Measurements from ENCODE around the gene NRP2. TPM values are rescaled to one million over a fixed set of nuclear protein-coding genes. Genes with fewer than 3 reads are reported as not detected.

Gene NRP2
- total RNA-seq, 1 donor from 2014 or later: 76.7 TPM

DNA sequence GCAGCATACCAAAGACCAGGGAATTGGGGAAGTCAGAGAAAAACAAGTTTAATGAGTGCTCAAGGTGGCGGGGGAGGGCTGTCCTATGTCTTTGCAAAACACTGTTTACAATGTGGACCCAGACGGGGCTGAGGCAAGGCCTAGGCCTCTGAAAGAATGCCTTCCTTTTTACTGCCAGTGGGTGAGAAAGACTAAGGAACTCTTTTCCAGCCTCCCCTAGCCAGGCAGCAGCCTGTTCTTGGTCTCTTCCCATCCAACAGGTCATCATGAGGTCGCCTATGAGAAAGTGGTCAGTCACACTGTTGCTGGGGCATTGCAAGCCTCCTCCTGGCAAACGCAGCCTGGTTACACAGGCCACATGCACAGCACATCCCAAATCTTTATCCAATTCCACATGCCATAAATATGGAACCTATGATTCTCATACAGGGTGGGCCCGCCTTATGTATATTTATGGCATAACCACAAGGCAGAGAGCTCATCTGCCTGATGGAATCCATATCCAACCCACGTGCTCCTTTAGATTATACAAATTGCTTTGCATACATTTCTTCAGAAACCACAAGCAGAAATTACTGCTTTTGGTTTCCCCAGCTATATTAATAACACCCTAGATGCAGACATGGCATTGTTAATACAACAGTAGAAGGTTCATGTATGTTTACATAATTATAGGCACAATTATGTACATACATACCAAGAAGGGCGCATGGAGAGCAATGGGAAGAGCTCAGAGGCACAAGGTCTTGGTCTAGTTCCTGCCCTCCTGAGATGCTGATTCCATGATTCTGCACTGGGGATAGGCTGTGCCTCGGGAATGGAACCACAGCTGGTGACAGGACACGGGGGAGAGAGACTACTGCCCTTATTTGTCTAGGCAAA is 48.6 kb downstream of the NRP2 start:
- peaks cover 20% of the 10 kb centered on the region for H3K36me3 Mint-ChIP-seq (ENCODE audit: low read depth, unreplicated experiment)
- peak; percentile 44 for DNase-seq (ENCODE audit: low read depth)
- TF ChIP-seq, protein P1, sequence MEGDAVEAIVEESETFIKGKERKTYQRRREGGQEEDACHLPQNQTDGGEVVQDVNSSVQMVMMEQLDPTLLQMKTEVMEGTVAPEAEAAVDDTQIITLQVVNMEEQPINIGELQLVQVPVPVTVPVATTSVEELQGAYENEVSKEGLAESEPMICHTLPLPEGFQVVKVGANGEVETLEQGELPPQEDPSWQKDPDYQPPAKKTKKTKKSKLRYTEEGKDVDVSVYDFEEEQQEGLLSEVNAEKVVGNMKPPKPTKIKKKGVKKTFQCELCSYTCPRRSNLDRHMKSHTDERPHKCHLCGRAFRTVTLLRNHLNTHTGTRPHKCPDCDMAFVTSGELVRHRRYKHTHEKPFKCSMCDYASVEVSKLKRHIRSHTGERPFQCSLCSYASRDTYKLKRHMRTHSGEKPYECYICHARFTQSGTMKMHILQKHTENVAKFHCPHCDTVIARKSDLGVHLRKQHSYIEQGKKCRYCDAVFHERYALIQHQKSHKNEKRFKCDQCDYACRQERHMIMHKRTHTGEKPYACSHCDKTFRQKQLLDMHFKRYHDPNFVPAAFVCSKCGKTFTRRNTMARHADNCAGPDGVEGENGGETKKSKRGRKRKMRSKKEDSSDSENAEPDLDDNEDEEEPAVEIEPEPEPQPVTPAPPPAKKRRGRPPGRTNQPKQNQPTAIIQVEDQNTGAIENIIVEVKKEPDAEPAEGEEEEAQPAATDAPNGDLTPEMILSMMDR (IDR thresholded peaks at IDR 0.05; ENCODE audit: insufficient read depth, low read depth, low read length): no peak
- no peak for TF ChIP-seq EZH2 (IDR thresholded peaks at IDR 0.05; ENCODE audit: insufficient read depth, low read length)
- H3K4me1 Mint-ChIP-seq (ENCODE audit: low read depth, unreplicated experiment): peaks cover 46% of the 10 kb centered on the region
- H3K9me3 Mint-ChIP-seq (ENCODE audit: unreplicated experiment): no peaks in the 10 kb centered on the region
- H3K27me3 Mint-ChIP-seq (ENCODE audit: low read depth, unreplicated experiment): no peaks in the 10 kb centered on the region
- Histone ChIP-seq H4K20me1 (ENCODE audit: insufficient read depth, low read length) (no peaks in the 10 kb centered on the region), H3K4me1 (ENCODE audit: insufficient read depth, low read length) (peaks cover 48% of the 10 kb centered on the region), H3K9me3 (ENCODE audit: insufficient read depth, low read depth, low read length) (no peaks in the 10 kb centered on the region), H3K79me2 (ENCODE audit: insufficient read depth, low read length) (no peaks in the 10 kb centered on the region), H3K4me3 (ENCODE audit: insufficient read depth, low read depth, low read length) (peak overlapping the region; percentile 3), H3K4me2 (ENCODE audit: low read length) (peak overlapping the region; percentile 47), H3K27me3 (ENCODE audit: insufficient read depth, low read length) (no peaks in the 10 kb centered on the region), H3K27ac (ENCODE audit: low read depth, low read length) (peak overlapping the region; percentile 91), H3K9ac (ENCODE audit: low read length) (peak overlapping the region; percentile 69), H2AFZ (ENCODE audit: low read depth, low read length) (no peak overlapping the region), H3K36me3 (ENCODE audit: insufficient read depth, low read length) (peaks cover 19% of the 10 kb centered on the region)
- H3K4me3 Mint-ChIP-seq (ENCODE audit: unreplicated experiment): no peak overlapping the region
- peak overlapping the region; percentile 80 for H3K27ac Mint-ChIP-seq (ENCODE audit: unreplicated experiment)
- FAIRE-seq: no peak

DNA sequence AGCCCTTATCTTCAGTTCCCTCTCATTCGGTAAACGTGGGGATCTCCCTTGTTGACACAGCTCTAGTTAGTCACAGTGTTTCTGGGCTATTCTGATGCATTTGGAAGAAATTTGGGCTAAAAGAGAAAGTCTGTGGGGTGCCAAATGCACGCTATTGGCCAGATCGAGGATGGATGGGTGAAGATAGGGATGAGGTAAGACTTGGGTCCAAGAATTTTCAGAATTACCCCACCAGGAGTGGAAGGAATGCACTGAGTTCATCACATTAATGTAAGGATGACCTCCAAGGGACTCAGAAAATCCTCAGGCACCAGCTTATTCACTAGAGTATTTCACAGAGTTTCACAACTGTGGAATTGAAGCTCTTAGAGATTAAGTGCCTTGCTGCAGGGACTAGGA is 49.3 kb downstream of the NRP2 start:
- Histone ChIP-seq H3K9me3 (ENCODE audit: insufficient read depth, low read depth, low read length) (no peaks in the 10 kb centered on the region), H4K20me1 (ENCODE audit: insufficient read depth, low read length) (no peaks in the 10 kb centered on the region), H3K4me2 (ENCODE audit: low read length) (peak overlapping the region; percentile 47), H3K27ac (ENCODE audit: low read depth, low read length) (peak overlapping the region; percentile 91), H3K79me2 (ENCODE audit: insufficient read depth, low read length) (no peaks in the 10 kb centered on the region), H3K4me3 (ENCODE audit: insufficient read depth, low read depth, low read length) (no peak overlapping the region), H3K27me3 (ENCODE audit: insufficient read depth, low read length) (no peaks in the 10 kb centered on the region), H3K9ac (ENCODE audit: low read length) (peak overlapping the region; percentile 69), H3K36me3 (ENCODE audit: insufficient read depth, low read length) (peaks cover 16% of the 10 kb centered on the region), H2AFZ (ENCODE audit: low read depth, low read length) (no peak overlapping the region), H3K4me1 (ENCODE audit: insufficient read depth, low read length) (peaks cover 48% of the 10 kb centered on the region)
- H3K9me3 Mint-ChIP-seq (ENCODE audit: unreplicated experiment): no peaks in the 10 kb centered on the region
- no peak for TF ChIP-seq EZH2 (IDR thresholded peaks at IDR 0.05; ENCODE audit: insufficient read depth, low read length)
- TF ChIP-seq, protein P1 (IDR thresholded peaks at IDR 0.05; ENCODE audit: insufficient read depth, low read depth, low read length): no peak
- peak overlapping the region; percentile 5 for H3K27ac Mint-ChIP-seq (ENCODE audit: unreplicated experiment)
- peaks cover 46% of the 10 kb centered on the region for H3K4me1 Mint-ChIP-seq (ENCODE audit: low read depth, unreplicated experiment)
- peaks cover 16% of the 10 kb centered on the region for H3K36me3 Mint-ChIP-seq (ENCODE audit: low read depth, unreplicated experiment)
- DNase-seq (ENCODE audit: low read depth): peak; percentile 91
- no peak overlapping the region for H3K4me3 Mint-ChIP-seq (ENCODE audit: unreplicated experiment)
- peak; percentile 92 for FAIRE-seq
- H3K27me3 Mint-ChIP-seq (ENCODE audit: low read depth, unreplicated experiment): no peaks in the 10 kb centered on the region

DNA sequence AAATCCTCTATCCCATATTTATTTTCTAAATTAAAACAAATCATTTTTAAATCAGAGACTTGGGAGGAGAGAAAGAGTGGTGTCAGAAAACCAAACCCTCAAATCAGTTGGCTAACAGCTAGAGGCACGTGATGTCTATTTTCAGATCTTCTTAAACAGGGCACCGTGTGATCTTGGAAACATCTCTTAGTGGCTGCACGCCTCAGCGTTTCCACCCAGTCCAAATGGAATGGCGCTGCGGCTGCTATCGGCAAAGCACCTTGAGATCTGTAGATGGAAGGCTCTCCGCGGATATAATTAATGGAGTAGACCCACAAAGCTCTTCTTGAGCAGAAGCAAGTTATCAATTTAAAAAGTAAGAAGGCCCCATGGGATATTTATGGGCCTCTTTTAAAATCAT is 50.0 kb downstream of the NRP2 start:
- no peaks in the 10 kb centered on the region for H3K79me2 ChIP-seq (ENCODE audit: insufficient read depth, low read length)
- peaks cover 48% of the 10 kb centered on the region for H3K4me1 ChIP-seq (ENCODE audit: insufficient read depth, low read length)
- no peaks in the 10 kb centered on the region for H4K20me1 ChIP-seq (ENCODE audit: insufficient read depth, low read length)
- FAIRE-seq: no peak
- Mint-ChIP-seq H3K9me3 (ENCODE audit: unreplicated experiment) (no peaks in the 10 kb centered on the region), H3K27me3 (ENCODE audit: low read depth, unreplicated experiment) (no peaks in the 10 kb centered on the region), H3K27ac (ENCODE audit: unreplicated experiment) (peak overlapping the region; percentile 34), H3K4me1 (ENCODE audit: low read depth, unreplicated experiment) (peaks cover 46% of the 10 kb centered on the region), H3K4me3 (ENCODE audit: unreplicated experiment) (no peak overlapping the region), H3K36me3 (ENCODE audit: low read depth, unreplicated experiment) (peaks cover 15% of the 10 kb centered on the region)
- no peak overlapping the region for H3K4me2 ChIP-seq (ENCODE audit: low read length)
- H2AFZ ChIP-seq (ENCODE audit: low read depth, low read length): no peak overlapping the region
- peak overlapping the region; percentile 59 for H3K9ac ChIP-seq (ENCODE audit: low read length)
- H3K36me3 ChIP-seq (ENCODE audit: insufficient read depth, low read length): peaks cover 18% of the 10 kb centered on the region
- no peak overlapping the region for H3K4me3 ChIP-seq (ENCODE audit: insufficient read depth, low read depth, low read length)
- peak overlapping the region; percentile 91 for H3K27ac ChIP-seq (ENCODE audit: low read depth, low read length)
- H3K9me3 ChIP-seq (ENCODE audit: insufficient read depth, low read depth, low read length): no peaks in the 10 kb centered on the region
- H3K27me3 ChIP-seq (ENCODE audit: insufficient read depth, low read length): no peaks in the 10 kb centered on the region
- TF ChIP-seq EZH2 (IDR thresholded peaks at IDR 0.05; ENCODE audit: insufficient read depth, low read length): no peak
- TF ChIP-seq, protein P1 (IDR thresholded peaks at IDR 0.05; ENCODE audit: insufficient read depth, low read depth, low read length): no peak
- no peak for DNase-seq (ENCODE audit: low read depth)

All from astrocyte (in vitro differentiated cells and primary cell).